ENCODE results near the gene SLC4A11. TPM values are rescaled to one million over a fixed set of nuclear protein-coding genes. Genes with fewer than 3 reads are reported as not detected.

Gene SLC4A11
- 7.9 and 13.0 TPM in 2 replicates for total RNA-seq

GRCh38 chr20:3239026-3239866 is at the start of gene SLC4A11:
Gene SLC4A11 (minus strand): TSS chr20:3239190. CDS start chr20:3239137, 53 bp downstream.

DNA sequence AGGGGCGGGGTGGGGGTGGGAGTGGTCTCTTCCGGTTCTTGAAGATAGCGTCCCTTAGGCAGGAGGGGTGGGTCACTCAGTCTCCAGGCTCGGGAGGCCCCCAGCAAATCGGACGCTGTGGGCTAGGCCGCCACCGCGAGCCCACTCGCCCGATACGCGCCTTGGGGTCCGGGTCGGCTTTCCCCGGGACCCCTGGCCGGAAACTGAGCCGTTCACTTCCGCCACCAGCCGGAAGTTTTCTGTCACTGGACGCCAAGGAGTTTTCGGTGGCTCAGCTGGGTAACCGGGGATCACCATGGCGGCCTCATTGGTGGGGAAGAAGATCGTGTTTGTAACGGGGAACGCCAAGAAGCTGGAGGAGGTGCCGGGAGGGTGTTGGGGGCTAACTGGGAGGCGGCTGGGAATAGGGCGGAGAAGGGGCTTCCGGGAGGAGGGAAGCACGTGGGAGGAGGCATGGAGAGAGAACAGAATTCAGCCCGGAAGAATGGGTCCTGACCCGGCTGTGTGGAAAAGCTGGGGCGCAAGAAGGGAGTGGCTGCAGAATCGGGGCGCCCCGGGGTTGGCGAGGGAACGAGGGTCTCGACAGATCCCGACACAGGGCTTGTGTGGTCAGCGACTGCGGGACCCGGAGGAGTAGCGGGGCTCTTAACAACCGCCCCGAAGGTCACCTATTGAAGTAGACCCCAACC is 29.6 kb downstream of the SLC4A11 start, which contains the start of gene ITPA:
Gene ITPA (plus strand): TSS at position 242 of the 689 bp plus-strand sequence. CDS start 54 bp downstream, at position 296.

DNA sequence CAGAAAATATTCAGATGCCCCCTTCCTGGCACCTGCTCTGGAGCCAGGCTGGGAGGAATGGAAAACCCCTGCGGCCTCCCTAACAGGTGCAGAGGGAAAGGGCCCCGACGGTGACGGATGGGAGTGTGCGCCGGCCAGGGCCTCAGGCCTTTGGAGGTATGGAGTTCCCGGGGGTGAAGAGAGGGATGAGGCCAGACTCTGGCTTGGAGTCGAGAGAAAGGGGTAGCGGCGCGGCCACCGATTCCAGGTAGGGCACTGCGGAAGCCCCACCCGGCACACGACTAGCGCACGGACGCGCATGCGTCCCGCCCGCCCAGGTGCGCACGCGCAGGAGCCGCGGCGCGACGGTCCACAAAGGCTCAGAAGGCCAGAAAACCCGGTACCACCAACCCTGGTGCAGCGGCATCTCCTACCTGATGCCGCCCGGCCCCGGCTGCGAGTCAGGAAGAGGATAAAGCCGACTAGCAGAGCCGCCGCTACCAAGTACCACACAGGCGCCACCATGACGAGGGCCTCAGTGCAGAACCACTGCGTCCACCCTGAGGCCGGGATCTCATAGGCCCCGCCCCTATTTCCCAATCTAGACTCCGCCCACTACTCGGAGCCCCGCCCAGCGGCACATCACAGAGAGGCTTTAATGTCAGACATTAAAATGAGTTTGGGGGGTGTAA is 34.7 kb downstream of the SLC4A11 start, which contains the start of gene DDRGK1:
Gene DDRGK1 (minus strand): TSS at position 559 of the 671 bp plus-strand sequence. CDS start 55 bp downstream, at position 504.

Other genes starting within 250 kb of the SLC4A11 start
- not detected in 2 replicates for gene GNRH2, start 195.6 kb downstream of the SLC4A11 start, total RNA-seq
- gene MRPS26, start 193.1 kb downstream of the SLC4A11 start, total RNA-seq, result 91.3 and 98.8 TPM in 2 replicates
- gene OXT, start 167.6 kb downstream of the SLC4A11 start, total RNA-seq, result not detected in 2 replicates
- gene AVP, start 154.5 kb downstream of the SLC4A11 start, total RNA-seq, result not detected in 2 replicates
- gene FASTKD5, start 79.3 kb downstream of the SLC4A11 start, total RNA-seq, result 14.7 and 17.6 TPM in 2 replicates
- 2.8 and 4.7 TPM in 2 replicates for gene UBOX5, start 79.3 kb downstream of the SLC4A11 start, total RNA-seq
- 4.3 and 4.8 TPM in 2 replicates for gene LZTS3, start 65.6 kb downstream of the SLC4A11 start, total RNA-seq
- 75.0 and 92.5 TPM in 2 replicates for gene DDRGK1, start 34.5 kb downstream of the SLC4A11 start, total RNA-seq
- gene ITPA, start 29.7 kb downstream of the SLC4A11 start, total RNA-seq, result 43.9 and 59.7 TPM in 2 replicates
- 7.4 and 11.2 TPM in 2 replicates for gene DNAAF9, start 168.5 kb upstream of the SLC4A11 start, total RNA-seq
- 22.6 and 29.8 TPM in 2 replicates for gene ATRN, start 231.8 kb upstream of the SLC4A11 start, total RNA-seq

Measured in airway epithelial cell (primary cell).